NCI-H146 treated with DMSO at 0.1 percent for 48 hours (cell line): ENCODE results near the gene APCDD1L.
"Not testable (repeated sequence)": the region's sequence is repeated elsewhere in the genome, so short reads cannot be mapped to it uniquely, and the experiment has no call there.

Experiments used
- DNase-seq: peaks from one replicate; lab custom pipeline; 2025; ENCODE audit not compliant: unreplicated experiment; lab: John Stamatoyannopoulos, UW

APCDD1L gene

DNA sequence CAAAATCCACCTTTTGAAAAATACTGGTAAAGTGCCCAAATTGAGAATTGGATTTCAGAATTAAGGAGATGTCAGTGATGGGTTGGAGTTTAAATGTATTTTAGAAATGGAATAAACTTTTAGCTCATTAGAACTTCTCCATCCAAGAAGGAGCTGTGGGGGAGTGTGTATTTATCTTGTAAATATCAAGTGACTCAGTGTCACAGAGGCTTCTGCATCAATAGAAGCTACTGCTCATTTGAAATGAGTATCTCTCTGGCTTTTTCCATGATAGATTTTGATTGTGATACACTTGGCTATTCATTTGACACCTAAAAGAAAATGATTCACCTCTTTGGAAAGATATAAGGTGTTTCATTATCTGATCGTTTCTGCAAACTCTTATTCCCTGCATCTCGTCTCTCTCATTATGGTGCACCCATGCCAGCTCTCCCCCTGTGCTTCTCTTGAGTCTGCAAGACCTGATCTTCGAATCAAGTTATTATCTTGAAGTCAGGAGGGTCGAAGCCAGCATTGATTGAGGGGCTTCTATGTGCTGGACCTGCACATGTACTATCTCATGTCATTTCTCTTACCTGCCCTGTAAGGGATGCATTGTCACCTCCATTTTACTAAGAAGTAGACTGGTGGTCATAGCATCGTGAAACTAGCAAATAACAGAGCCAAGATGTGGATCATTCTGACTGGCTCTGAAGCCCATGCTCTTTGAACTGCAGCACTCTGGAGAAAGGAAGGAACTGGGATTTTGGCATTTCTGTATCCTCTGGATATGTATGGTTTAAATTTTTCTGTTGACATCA, 96.0 kb downstream of the APCDD1L start:
- DNase-seq, result no peak

DNA sequence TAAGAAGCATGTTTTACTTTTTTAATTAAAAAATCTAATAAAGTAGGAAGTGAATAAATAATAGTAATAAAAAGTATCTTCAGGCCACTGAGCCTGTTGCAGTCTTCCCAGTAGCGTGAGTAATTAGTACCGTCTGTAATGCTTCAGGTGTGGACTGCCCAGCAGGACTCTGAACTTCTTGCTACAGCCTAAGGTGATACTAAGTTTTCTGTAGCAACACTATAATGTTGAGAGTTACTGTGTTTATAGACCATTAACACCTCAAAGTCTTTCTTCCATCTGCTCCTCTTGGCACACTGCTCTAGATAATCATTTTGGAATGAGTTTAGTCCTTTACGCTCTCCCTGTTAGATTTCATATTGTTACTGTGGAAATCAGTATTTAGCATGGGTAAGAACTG, 97.8 kb downstream of the APCDD1L start:
- no peak for DNase-seq

DNA sequence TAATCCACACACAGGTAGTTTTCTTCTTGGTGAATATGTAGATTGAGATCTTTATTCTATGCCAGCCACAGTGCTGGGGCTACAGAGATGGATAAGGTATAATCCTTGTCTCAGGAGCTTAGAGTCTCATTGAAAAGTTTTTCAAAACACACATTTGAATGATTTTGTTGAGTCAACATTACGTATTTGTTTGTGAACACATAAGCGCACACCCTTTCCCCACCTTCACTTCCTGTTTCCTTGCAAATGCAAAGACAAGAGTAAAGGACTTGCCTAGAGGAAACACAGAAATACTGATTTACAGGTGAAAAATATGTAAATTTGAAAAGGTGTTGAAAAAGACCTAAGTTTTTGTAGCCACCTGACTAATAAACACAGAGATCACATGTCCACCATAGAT, 98.4 kb downstream of the APCDD1L start:
- DNase-seq, result no peak

DNA sequence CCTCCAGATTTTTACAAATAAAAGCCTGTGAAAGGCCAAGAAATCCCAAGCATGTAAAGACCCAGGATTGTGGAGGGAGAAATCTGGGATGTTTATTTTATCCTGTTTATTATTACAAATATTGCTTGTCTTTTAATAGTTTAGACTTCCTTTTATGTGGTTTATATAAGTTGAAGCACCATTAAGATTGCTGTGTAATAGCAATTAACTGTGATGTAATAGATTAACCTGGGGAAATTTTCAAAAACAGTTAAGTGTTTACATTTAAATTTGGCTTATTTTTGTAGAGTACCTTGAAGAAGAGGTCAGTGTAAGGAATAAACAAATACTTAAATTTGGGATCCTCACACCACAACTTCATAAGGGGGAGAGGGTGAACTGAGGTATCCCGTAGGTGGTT, 99.1 kb downstream of the APCDD1L start:
- DNase-seq, result no peak

DNA sequence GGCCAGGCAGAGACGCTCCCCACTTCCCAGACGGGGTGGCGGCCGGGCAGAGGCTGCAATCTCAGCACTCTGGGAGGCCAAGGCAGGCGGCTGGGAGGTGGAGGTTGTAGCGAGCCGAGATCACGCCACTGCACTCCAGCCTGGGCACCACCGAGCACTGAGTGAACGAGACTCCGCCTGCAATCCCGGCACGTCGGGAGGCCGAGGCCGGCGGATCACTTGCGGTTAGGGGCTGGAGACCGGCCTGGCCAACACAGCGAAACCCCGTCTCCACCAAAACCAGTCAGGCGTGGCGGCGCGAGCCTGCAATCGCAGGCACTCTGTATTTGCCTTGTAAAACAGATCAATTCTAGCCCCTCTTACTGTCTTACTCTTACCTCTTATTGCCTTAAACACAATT, 100.4 kb downstream of the APCDD1L start:
- not testable (repeated sequence) for DNase-seq

DNA sequence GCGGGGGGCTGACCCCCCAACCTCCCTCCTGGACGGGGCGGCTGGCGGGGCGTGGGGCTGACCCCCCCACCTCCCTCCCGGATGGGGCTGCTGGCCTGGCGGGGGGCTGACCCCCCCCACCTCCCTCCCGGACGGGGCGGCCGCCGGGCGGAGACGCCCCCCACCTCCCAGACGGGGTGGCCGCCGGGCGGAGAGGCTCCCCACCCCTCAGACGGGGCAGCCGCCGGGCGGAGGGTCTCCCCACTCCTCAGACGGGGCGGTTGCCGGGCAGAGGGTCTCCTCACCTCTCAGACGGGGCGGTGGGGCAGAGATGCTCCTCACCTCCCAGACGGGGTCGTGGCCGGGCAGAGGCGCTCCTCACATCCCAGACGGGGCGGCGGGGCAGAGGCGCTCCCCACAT, 101.0 kb downstream of the APCDD1L start:
- DNase-seq, result not testable (repeated sequence)
